SK-N-SH treated with all-trans-retinoic acid at 6 μM for 48 hours (cell line): ENCODE data around the gene IFI44L.

Experiments
- ISL1 ChIP-seq: fragments of 250-450 bp; sonication (Bioruptor Pico); IDR thresholded peaks from 2 replicates; pipeline ENCODE4 v2.1.2; 2022; ENCODE audit warnings: mild to moderate bottlenecking, moderate library complexity
- OSR1 ChIP-seq: fragments of 250-450 bp; sonication (Bioruptor Pico); IDR thresholded peaks from 2 replicates; pipeline ENCODE4 v1.8.0; 2022; ENCODE audit warnings: moderate library complexity, mild to moderate bottlenecking, inconsistent platforms
- TF ChIP-seq, protein P1 (sequence below): fragments of 250-450 bp; sonication (Bioruptor Pico); IDR thresholded peaks from 2 replicates; pipeline ENCODE4 v1.8.0; 2020; ENCODE audit warnings: mild to moderate bottlenecking, moderate library complexity, borderline replicate concordance

DNA sequence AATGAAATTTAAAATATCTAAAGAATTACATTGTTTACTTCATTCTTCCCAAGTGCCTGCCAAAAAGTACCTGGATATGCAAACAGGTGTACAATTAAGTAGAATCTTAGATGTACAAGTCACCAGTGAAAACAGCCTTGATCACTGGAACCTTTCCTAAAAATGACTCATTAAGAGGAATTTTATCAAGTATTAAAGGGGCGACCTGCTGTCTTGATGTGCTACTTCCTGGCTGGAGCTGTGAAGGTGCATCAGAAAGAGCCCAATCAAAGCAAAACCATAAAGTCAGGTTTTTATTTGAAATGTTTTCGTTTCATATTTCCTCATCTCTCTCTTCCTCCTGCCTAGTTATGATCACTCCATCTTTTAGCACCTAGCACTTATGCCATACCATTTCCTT is 62.8 kb downstream of the IFI44L start:
- TF ChIP-seq, protein P1, sequence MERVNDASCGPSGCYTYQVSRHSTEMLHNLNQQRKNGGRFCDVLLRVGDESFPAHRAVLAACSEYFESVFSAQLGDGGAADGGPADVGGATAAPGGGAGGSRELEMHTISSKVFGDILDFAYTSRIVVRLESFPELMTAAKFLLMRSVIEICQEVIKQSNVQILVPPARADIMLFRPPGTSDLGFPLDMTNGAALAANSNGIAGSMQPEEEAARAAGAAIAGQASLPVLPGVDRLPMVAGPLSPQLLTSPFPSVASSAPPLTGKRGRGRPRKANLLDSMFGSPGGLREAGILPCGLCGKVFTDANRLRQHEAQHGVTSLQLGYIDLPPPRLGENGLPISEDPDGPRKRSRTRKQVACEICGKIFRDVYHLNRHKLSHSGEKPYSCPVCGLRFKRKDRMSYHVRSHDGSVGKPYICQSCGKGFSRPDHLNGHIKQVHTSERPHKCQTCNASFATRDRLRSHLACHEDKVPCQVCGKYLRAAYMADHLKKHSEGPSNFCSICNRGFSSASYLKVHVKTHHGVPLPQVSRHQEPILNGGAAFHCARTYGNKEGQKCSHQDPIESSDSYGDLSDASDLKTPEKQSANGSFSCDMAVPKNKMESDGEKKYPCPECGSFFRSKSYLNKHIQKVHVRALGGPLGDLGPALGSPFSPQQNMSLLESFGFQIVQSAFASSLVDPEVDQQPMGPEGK = no peak
- no peak for TF ChIP-seq OSR1
- no peak for TF ChIP-seq ISL1 (CRISPR knock-in tag)
